ENCODE measurements around the gene ALDH1A2.

ALDH1A2 gene

GRCh38 chr15:57994221-57995049 is 71.1 kb downstream of the ALDH1A2 start:
- no peak for DNase-seq

GRCh38 chr15:57993409-57994145 is 71.9 kb downstream of the ALDH1A2 start:
- no peak for DNase-seq

- DNase-seq, result no peak
Observed at GRCh38 chr15:57992761-57993355, 72.7 kb downstream of the ALDH1A2 start.

- no peak for DNase-seq
Observed at GRCh38 chr15:57973534-57973933, 92.0 kb downstream of the ALDH1A2 start.

- no peak for DNase-seq
Observed at GRCh38 chr15:57972864-57973263, 92.6 kb downstream of the ALDH1A2 start.

GRCh38 chr15:57969996-57970395 is 95.5 kb downstream of the ALDH1A2 start:
- no peak for DNase-seq

- DNase-seq, result no peak
Observed at GRCh38 chr15:57969355-57969754, 96.2 kb downstream of the ALDH1A2 start.

- DNase-seq, result no peak
Observed at GRCh38 chr15:57962887-57963286, 102.6 kb downstream of the ALDH1A2 start.

GRCh38 chr15:57961919-57962318 is 103.6 kb downstream of the ALDH1A2 start:
- DNase-seq, result no peak

GRCh38 chr15:57957113-57957512 is 108.4 kb downstream of the ALDH1A2 start:
- no peak for DNase-seq

- DNase-seq, result no peak
Observed at GRCh38 chr15:57953874-57954273, 111.6 kb downstream of the ALDH1A2 start.

GRCh38 chr15:57951328-57951932 is 114.1 kb downstream of the ALDH1A2 start:
- DNase-seq, result no peak

- DNase-seq, result no peak
Observed at GRCh38 chr15:57950381-57950946, 115.0 kb downstream of the ALDH1A2 start.

- no peak for DNase-seq
Observed at GRCh38 chr15:57949374-57949943, 116.1 kb downstream of the ALDH1A2 start.

- no peak for DNase-seq
Observed at GRCh38 chr15:57948351-57949289, 116.9 kb downstream of the ALDH1A2 start.

- DNase-seq, result no peak
Observed at GRCh38 chr15:57947781-57948180, 117.7 kb downstream of the ALDH1A2 start.

- DNase-seq, result no peak
Observed at GRCh38 chr15:57947282-57947681, 118.2 kb downstream of the ALDH1A2 start.

- DNase-seq, result no peak
Observed at GRCh38 chr15:57946491-57947048, 118.9 kb downstream of the ALDH1A2 start.

GRCh38 chr15:57945616-57946015 is 119.9 kb downstream of the ALDH1A2 start:
- no peak for DNase-seq

GRCh38 chr15:57943754-57944420 is 121.6 kb downstream of the ALDH1A2 start:
- DNase-seq, result no peak

- no peak for DNase-seq
Observed at GRCh38 chr15:57943171-57943570, 122.3 kb downstream of the ALDH1A2 start.
